HEK293 (cell line): ENCODE measurements around the gene THAP4.

Experiments
- CTCF ChIA-PET: fragments of 350-600 bp; formaldehyde crosslinking; extraction: SDS; loops from one replicate; lab custom pipeline; 2021; ENCODE audit warnings: antibody characterized with exemption; lab: Yijun Ruan, JAX
- POLR2A ChIA-PET: fragments of 300-600 bp; formaldehyde crosslinking; extraction: SDS; loops from one replicate; lab custom pipeline; 2020; ENCODE audit warnings: antibody characterized with exemption, inconsistent platforms; lab: Yijun Ruan, JAX
- H3K27ac ChIP-seq: fragments of 200-500 bp; sonication (Bioruptor generic); 2 replicates; pipeline ENCODE4 v1.5.1; 2014; ENCODE audit warnings: low read depth, low read length, control low read depth, inconsistent platforms; ENCODE audit errors: extremely low read depth
- H3K36me3 ChIP-seq, 2 experiments: fragments of 200-500 bp in 1 of 2; sonication (Bioruptor generic) in 1 of 2; 1 replicate in 1 of 2; 2 replicates in 1 of 2; pipeline ENCODE4 v1.5.1; 2014 to 2017; ENCODE audit warnings: inconsistent platforms in 2 of 2, low read length in 2 of 2; ENCODE audit not compliant: control insufficient read depth in 2 of 2, insufficient read depth in 1 of 2
- H3K4me1 ChIP-seq: fragments of 200-500 bp; sonication (Bioruptor generic); 2 replicates; pipeline ENCODE4 v1.5.1; 2014; ENCODE audit warnings: mild to moderate bottlenecking, low read length, inconsistent platforms; ENCODE audit not compliant: control insufficient read depth, insufficient read depth
- H3K4me3 ChIP-seq: 2 replicates; pipeline ENCODE4 v1.5.1; 2011; ENCODE audit warnings: low read depth, mild to moderate bottlenecking, control low read depth, low read length, moderate library complexity
- H3K9me3 ChIP-seq: fragments of 200-500 bp; sonication (Bioruptor generic); 2 replicates; pipeline ENCODE4 v1.5.1; 2014; ENCODE audit warnings: low read depth, low read length, inconsistent platforms; ENCODE audit not compliant: control insufficient read depth, insufficient read depth
- BCL11B ChIP-seq: fragments of 450-650 bp; formaldehyde crosslinking; IDR thresholded peaks from 2 replicates; pipeline ENCODE4 v1.5.1; 2016; ENCODE audit warnings: low read depth, missing biosample characterization, missing genetic modification characterization
- GLI4 ChIP-seq: fragments of 450-650 bp; formaldehyde crosslinking; IDR thresholded peaks from 2 replicates; pipeline ENCODE4 v1.5.1; 2016; ENCODE audit warnings: missing biosample characterization, missing genetic modification characterization
- GLIS1 ChIP-seq: fragments of 450-650 bp; formaldehyde crosslinking; IDR thresholded peaks from 2 replicates; pipeline ENCODE4 v1.5.1; 2016; ENCODE audit warnings: missing biosample characterization, missing genetic modification characterization
- GLIS2 ChIP-seq: fragments of 450-650 bp; formaldehyde crosslinking; IDR thresholded peaks from 2 replicates; pipeline ENCODE4 v1.5.1; 2016; ENCODE audit warnings: missing biosample characterization, missing genetic modification characterization
- HOXA7 ChIP-seq: sonication (generic); formaldehyde crosslinking; IDR thresholded peaks from 2 replicates; pipeline ENCODE4 v1.8.1; 2022; ENCODE audit warnings: missing genetic modification reagents, borderline replicate concordance
- HOXC10 ChIP-seq: sonication (generic); formaldehyde crosslinking; IDR thresholded peaks from 2 replicates; pipeline ENCODE4 v1.8.1; 2023; ENCODE audit warnings: mild to moderate bottlenecking, missing genetic modification reagents
- KLF16 ChIP-seq: fragments of 450-650 bp; formaldehyde crosslinking; IDR thresholded peaks from 2 replicates; pipeline ENCODE4 v1.5.1; 2017; ENCODE audit warnings: missing biosample characterization, missing genetic modification characterization
- SP2 ChIP-seq: fragments of 450-650 bp; formaldehyde crosslinking; IDR thresholded peaks from 2 replicates; pipeline ENCODE4 v1.5.1; 2016; ENCODE audit warnings: missing biosample characterization, missing genetic modification characterization
- ZBTB48 ChIP-seq: fragments of 450-650 bp; formaldehyde crosslinking; IDR thresholded peaks from 2 replicates; pipeline ENCODE4 v1.5.1; 2016; ENCODE audit warnings: missing biosample characterization, missing genetic modification characterization
- ZNF10 ChIP-seq: fragments of 450-650 bp; formaldehyde crosslinking; IDR thresholded peaks from 2 replicates; pipeline ENCODE4 v1.5.1; 2017; ENCODE audit warnings: missing biosample characterization, missing genetic modification characterization
- ZNF132 ChIP-seq: fragments of 450-650 bp; formaldehyde crosslinking; IDR thresholded peaks from 2 replicates; pipeline ENCODE4 v1.5.1; 2017; ENCODE audit warnings: missing biosample characterization, missing genetic modification characterization, borderline replicate concordance
- ZNF2 ChIP-seq: fragments of 450-650 bp; formaldehyde crosslinking; IDR thresholded peaks from 2 replicates; pipeline ENCODE4 v1.5.1; 2016; ENCODE audit warnings: missing biosample characterization, missing genetic modification characterization
- ZNF239 ChIP-seq: fragments of 450-650 bp; formaldehyde crosslinking; IDR thresholded peaks from 2 replicates; pipeline ENCODE4 v1.5.1; 2016; ENCODE audit warnings: missing biosample characterization, missing genetic modification characterization
- ZNF24 ChIP-seq: fragments of 450-650 bp; formaldehyde crosslinking; IDR thresholded peaks from 2 replicates; pipeline ENCODE4 v1.5.1; 2016; ENCODE audit warnings: missing biosample characterization, missing genetic modification characterization
- ZNF274 ChIP-seq, 2 experiments: fragments of 200-500 bp in 1 of 2; fragments of 450-650 bp in 1 of 2; sonication (Bioruptor generic) in 1 of 2; formaldehyde crosslinking in 1 of 2; IDR thresholded peaks; 2 replicates each; pipeline versions ENCODE4 v1.5.1 to v1.6.1; 2014 to 2016; ENCODE audit warnings: borderline replicate concordance in 1 of 2, inconsistent platforms in 1 of 2, low read length in 1 of 2, missing biosample characterization in 1 of 2, missing genetic modification characterization in 1 of 2
- ZNF366 ChIP-seq: fragments of 450-650 bp; formaldehyde crosslinking; conservative IDR thresholded peaks from 2 replicates; pipeline ENCODE4 v1.5.1; 2016; ENCODE audit warnings: missing biosample characterization, missing genetic modification characterization
- ZNF416 ChIP-seq: fragments of 450-650 bp; formaldehyde crosslinking; IDR thresholded peaks from 2 replicates; pipeline ENCODE4 v1.5.1; 2016; ENCODE audit warnings: missing biosample characterization, missing genetic modification characterization
- ZNF529 ChIP-seq: fragments of 450-650 bp; formaldehyde crosslinking; IDR thresholded peaks from 2 replicates; pipeline ENCODE4 v1.5.1; 2017; ENCODE audit warnings: missing genetic modification characterization, missing biosample characterization; ENCODE audit not compliant: insufficient replicate concordance
- ZNF561 ChIP-seq: fragments of 450-650 bp; IDR thresholded peaks from 2 replicates; pipeline ENCODE4 v1.5.1; 2018; ENCODE audit warnings: missing biosample characterization, missing genetic modification characterization, borderline replicate concordance
- ZNF621 ChIP-seq: fragments of 450-650 bp; formaldehyde crosslinking; IDR thresholded peaks from 2 replicates; pipeline ENCODE4 v1.5.1; 2017; ENCODE audit warnings: missing biosample characterization, missing genetic modification characterization
- ZNF623 ChIP-seq: fragments of 450-650 bp; formaldehyde crosslinking; IDR thresholded peaks from 2 replicates; pipeline ENCODE4 v1.5.1; 2016; ENCODE audit warnings: missing biosample characterization, missing genetic modification characterization
- ZNF660 ChIP-seq: fragments of 450-650 bp; IDR thresholded peaks from 2 replicates; pipeline ENCODE4 v1.5.1; 2018; ENCODE audit warnings: missing biosample characterization, mild to moderate bottlenecking, missing genetic modification characterization
- ZNF664 ChIP-seq: fragments of 450-650 bp; formaldehyde crosslinking; IDR thresholded peaks from 2 replicates; pipeline ENCODE4 v1.5.1; 2016; ENCODE audit warnings: missing biosample characterization, missing genetic modification characterization
- ZNF791 ChIP-seq: fragments of 450-650 bp; formaldehyde crosslinking; IDR thresholded peaks from 2 replicates; pipeline ENCODE4 v1.5.1; 2016; ENCODE audit warnings: missing biosample characterization, missing genetic modification characterization
- ZNF792 ChIP-seq: fragments of 450-650 bp; formaldehyde crosslinking; IDR thresholded peaks from 2 replicates; pipeline ENCODE4 v1.5.1; 2016; ENCODE audit warnings: missing biosample characterization, missing genetic modification characterization
- ZSCAN16 ChIP-seq: fragments of 450-650 bp; formaldehyde crosslinking; IDR thresholded peaks from 2 replicates; pipeline ENCODE4 v1.5.1; 2016; ENCODE audit warnings: missing biosample characterization, missing genetic modification characterization
- ZSCAN30 ChIP-seq: fragments of 450-650 bp; IDR thresholded peaks from 2 replicates; pipeline ENCODE4 v1.5.1; 2018; ENCODE audit warnings: missing biosample characterization, mild to moderate bottlenecking, missing genetic modification characterization, moderate library complexity
- TF ChIP-seq, protein P1 (sequence below): fragments of 450-650 bp; formaldehyde crosslinking; IDR thresholded peaks from 2 replicates; pipeline ENCODE4 v1.5.1; 2017; ENCODE audit warnings: missing biosample characterization, mild to moderate bottlenecking, missing genetic modification characterization, moderate library complexity
- TF ChIP-seq, protein P2 (sequence below): fragments of 450-650 bp; formaldehyde crosslinking; IDR thresholded peaks from 2 replicates; pipeline ENCODE4 v1.5.1; 2016; ENCODE audit warnings: missing biosample characterization, missing genetic modification characterization
- TF ChIP-seq, protein P3 (sequence below): fragments of 450-650 bp; formaldehyde crosslinking; IDR thresholded peaks from 2 replicates; pipeline ENCODE4 v1.5.1; 2017; ENCODE audit warnings: missing biosample characterization, missing genetic modification characterization
- TF ChIP-seq, protein P4 (sequence below): fragments of 450-650 bp; formaldehyde crosslinking; IDR thresholded peaks from 2 replicates; pipeline ENCODE4 v1.5.1; 2016; ENCODE audit warnings: missing biosample characterization, missing genetic modification characterization

THAP4 gene

DNA sequence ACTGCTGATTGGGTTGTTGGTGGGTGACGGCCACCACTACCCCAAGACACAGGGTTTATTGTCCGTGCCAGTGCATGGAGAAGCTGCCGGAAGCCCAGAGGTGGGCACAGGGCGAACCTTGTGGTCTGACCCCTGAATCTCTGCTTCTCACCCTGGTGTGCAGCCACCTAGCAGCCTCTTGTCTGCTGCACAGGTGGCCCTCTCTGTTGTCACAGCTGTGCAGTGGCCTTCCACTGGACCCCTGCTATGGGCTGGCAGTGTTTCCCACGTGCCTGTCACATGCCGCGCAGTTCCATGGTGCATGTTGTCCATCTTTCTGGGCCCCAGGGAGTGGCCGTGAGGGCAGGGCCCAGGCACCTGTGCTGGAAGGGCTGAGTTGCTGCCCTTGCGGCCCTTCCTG lies 15.8 kb upstream of the THAP4 start:
- H3K4me3 ChIP-seq = no peak overlapping the region
- H3K27ac ChIP-seq = no peak overlapping the region
- no peak for TF ChIP-seq ZSCAN30 (tag by site-specific recombination)
- TF ChIP-seq ZNF416 (tag by site-specific recombination) = no peak
- no peak for TF ChIP-seq ZNF24 (tag by site-specific recombination)
- no peak for TF ChIP-seq HOXA7 (CRISPR knock-in tag)
- TF ChIP-seq ZNF2 (tag by site-specific recombination) = no peak
- no peak for TF ChIP-seq ZNF664
- no peak for TF ChIP-seq KLF16
- no peak for TF ChIP-seq ZNF621
- TF ChIP-seq ZSCAN16 = no peak
- TF ChIP-seq, protein P1, sequence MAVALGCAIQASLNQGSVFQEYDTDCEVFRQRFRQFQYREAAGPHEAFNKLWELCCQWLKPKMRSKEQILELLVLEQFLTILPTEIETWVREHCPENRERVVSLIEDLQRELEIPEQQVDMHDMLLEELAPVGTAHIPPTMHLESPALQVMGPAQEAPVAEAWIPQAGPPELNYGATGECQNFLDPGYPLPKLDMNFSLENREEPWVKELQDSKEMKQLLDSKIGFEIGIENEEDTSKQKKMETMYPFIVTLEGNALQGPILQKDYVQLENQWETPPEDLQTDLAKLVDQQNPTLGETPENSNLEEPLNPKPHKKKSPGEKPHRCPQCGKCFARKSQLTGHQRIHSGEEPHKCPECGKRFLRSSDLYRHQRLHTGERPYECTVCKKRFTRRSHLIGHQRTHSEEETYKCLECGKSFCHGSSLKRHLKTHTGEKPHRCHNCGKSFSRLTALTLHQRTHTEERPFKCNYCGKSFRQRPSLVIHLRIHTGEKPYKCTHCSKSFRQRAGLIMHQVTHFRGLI (tag by site-specific recombination) = no peak
- no peak for TF ChIP-seq HOXC10
- no peak for TF ChIP-seq ZNF239 (tag by site-specific recombination)
- TF ChIP-seq ZNF132 = no peak
- TF ChIP-seq, protein P2, sequence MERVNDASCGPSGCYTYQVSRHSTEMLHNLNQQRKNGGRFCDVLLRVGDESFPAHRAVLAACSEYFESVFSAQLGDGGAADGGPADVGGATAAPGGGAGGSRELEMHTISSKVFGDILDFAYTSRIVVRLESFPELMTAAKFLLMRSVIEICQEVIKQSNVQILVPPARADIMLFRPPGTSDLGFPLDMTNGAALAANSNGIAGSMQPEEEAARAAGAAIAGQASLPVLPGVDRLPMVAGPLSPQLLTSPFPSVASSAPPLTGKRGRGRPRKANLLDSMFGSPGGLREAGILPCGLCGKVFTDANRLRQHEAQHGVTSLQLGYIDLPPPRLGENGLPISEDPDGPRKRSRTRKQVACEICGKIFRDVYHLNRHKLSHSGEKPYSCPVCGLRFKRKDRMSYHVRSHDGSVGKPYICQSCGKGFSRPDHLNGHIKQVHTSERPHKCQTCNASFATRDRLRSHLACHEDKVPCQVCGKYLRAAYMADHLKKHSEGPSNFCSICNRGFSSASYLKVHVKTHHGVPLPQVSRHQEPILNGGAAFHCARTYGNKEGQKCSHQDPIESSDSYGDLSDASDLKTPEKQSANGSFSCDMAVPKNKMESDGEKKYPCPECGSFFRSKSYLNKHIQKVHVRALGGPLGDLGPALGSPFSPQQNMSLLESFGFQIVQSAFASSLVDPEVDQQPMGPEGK (tag by site-specific recombination) = no peak
- no peak for TF ChIP-seq GLIS1 (tag by site-specific recombination)
- TF ChIP-seq ZNF791 (tag by site-specific recombination) = no peak
- TF ChIP-seq BCL11B (tag by site-specific recombination) = no peak
- TF ChIP-seq, protein P3, sequence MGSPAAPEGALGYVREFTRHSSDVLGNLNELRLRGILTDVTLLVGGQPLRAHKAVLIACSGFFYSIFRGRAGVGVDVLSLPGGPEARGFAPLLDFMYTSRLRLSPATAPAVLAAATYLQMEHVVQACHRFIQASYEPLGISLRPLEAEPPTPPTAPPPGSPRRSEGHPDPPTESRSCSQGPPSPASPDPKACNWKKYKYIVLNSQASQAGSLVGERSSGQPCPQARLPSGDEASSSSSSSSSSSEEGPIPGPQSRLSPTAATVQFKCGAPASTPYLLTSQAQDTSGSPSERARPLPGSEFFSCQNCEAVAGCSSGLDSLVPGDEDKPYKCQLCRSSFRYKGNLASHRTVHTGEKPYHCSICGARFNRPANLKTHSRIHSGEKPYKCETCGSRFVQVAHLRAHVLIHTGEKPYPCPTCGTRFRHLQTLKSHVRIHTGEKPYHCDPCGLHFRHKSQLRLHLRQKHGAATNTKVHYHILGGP (tag by site-specific recombination) = no peak
- TF ChIP-seq SP2 = no peak
- H3K4me1 ChIP-seq = no peaks in the 10 kb centered on the region
- no peaks in the 10 kb centered on the region for H3K9me3 ChIP-seq
- CTCF ChIA-PET = interaction anchor here (0.9 kb wide), 1 partner anchor 12 kb away, joined by 4 read pairs; no protein-coding TSS in a partner anchor
- POLR2A ChIA-PET = no interaction called here
- peaks cover 0 to 70% of the 10 kb centered on the region in 2 experiments; a peak in 2 of 3 replicates for H3K36me3 ChIP-seq

DNA sequence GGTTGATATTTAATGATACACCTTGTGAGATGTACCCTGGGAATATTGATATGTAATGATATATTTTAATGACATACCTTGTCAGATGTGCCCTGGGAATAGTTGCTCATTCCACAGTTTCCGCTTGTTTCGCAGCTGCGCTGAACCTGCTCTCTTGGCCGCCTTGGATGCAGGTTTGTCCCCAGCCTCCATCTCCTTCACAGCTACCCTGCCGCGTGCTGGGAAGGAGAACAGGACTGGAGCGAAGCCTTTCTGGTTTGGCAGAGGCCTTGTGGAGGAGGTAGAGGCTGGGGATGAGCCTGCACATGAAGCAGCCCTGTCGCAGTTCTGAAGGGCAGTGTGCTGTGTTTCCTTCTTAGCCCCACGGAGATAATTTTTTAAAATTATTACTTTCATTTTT lies 15.2 kb upstream of the THAP4 start:
- H3K36me3 ChIP-seq = peaks cover 0 to 66% of the 10 kb centered on the region in 2 experiments; a peak in 2 of 3 replicates
- TF ChIP-seq ZNF561 (tag by site-specific recombination) (no peak), GLIS2 (tag by site-specific recombination) (no peak), ZNF623 (tag by site-specific recombination) (no peak), ZNF10 (tag by site-specific recombination) (no peak), ZNF792 (tag by site-specific recombination) (no peak), ZNF660 (tag by site-specific recombination) (no peak), ZNF366 (tag by site-specific recombination) (no peak), ZBTB48 (tag by site-specific recombination) (no peak), ZNF529 (tag by site-specific recombination) (no peak), ZNF274 (IDR thresholded peaks at IDR 0.05; ENCODE audit: low read length) (no peak), ZNF274 (tag by site-specific recombination; IDR thresholded peaks at IDR 0.05; ENCODE audit: borderline replicate concordance) (no peak), ZSCAN16 (no peak), GLI4 (tag by site-specific recombination) (no peak)
- TF ChIP-seq, protein P4, sequence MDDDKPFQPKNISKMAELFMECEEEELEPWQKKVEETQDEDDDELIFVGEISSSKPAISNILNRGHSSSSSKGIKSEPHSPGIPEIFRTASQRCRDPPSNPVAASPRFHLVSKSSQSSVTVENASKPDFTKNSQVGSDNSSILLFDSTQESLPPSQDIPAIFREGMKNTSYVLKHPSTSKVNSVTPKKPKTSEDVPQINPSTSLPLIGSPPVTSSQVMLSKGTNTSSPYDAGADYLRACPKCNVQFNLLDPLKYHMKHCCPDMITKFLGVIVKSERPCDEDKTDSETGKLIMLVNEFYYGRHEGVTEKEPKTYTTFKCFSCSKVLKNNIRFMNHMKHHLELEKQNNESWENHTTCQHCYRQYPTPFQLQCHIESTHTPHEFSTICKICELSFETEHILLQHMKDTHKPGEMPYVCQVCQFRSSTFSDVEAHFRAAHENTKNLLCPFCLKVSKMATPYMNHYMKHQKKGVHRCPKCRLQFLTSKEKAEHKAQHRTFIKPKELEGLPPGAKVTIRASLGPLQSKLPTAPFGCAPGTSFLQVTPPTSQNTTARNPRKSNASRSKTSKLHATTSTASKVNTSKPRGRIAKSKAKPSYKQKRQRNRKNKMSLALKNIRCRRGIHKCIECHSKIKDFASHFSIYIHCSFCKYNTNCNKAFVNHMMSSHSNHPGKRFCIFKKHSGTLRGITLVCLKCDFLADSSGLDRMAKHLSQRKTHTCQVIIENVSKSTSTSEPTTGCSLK (tag by site-specific recombination) = no peak

More for the DNA sequence above, 15.2 kb upstream of the THAP4 start:
- CTCF ChIA-PET = no interaction called here
- Histone ChIP-seq H3K9me3 (no peaks in the 10 kb centered on the region), H3K27ac (no peak overlapping the region), H3K4me3 (no peak overlapping the region), H3K4me1 (no peaks in the 10 kb centered on the region)
- POLR2A ChIA-PET = no interaction called here
